HG03060 (cell line): Measurements from ENCODE around the gene EPHA3.

Source experiments
- ATAC-seq: cut with Tn5 transposase; IDR thresholded peaks from one replicate; pipeline ENCODE4 v1.9.1; 2021; ENCODE audit warnings: low read depth, moderate number of reproducible peaks; ENCODE audit not compliant: unreplicated experiment

The EPHA3 gene

DNA sequence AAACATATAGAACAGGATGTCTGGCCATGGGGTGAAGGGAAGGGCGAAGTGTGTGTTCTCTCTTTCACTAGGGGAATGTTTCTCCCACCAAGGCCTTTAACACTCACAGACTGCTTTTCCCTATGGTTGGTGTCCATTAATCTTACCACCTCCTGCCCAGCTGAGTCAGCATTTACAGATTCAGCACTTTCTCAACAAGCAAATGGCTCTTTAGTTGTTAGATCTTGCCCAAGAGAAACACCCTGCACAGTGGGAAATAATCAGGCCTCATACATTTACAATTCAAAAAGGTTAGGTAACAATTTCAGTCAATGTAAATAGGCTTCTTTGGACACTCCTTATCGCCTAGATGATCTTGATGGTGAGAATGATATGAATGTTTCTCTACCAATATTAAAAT lies 418.2 kb downstream of the EPHA3 start:
- no peak for ATAC-seq

DNA sequence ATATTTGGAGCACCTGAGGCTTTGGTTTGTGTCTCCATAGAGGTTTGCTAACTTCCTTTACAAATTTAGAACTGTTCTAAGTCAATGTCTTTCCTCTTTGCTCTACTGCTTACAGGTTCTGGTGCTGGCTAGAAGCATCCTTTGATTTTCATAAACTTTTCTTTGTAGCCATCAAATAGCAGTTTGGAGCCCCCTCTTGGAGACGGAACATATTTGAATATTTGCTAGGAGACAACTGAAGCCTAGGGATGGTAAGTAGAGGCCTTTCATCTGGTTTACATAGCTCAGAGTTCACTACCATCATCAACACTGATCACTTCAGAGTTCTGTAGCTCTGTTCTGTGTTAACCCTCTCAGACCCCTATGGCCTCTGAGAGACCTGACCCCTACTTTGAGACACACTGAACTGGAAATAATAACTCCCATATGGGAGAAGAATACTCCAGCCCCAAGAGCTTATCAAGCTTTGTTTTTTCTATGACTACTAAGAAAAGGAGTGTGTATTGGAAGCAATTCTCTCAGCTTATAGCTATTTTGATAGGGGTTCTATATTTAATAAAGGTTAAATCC lies 420.4 kb downstream of the EPHA3 start:
- ATAC-seq, result no peak
